ENCODE measurements around the gene DCUN1D3.
A peak's percentile ranks its signal among the peaks of the same experiment; 100 is the strongest.
"Not testable (repeated sequence)": the region's sequence is repeated elsewhere in the genome, so short reads cannot be mapped to it uniquely, and the experiment has no call there.

Gene DCUN1D3

DNA sequence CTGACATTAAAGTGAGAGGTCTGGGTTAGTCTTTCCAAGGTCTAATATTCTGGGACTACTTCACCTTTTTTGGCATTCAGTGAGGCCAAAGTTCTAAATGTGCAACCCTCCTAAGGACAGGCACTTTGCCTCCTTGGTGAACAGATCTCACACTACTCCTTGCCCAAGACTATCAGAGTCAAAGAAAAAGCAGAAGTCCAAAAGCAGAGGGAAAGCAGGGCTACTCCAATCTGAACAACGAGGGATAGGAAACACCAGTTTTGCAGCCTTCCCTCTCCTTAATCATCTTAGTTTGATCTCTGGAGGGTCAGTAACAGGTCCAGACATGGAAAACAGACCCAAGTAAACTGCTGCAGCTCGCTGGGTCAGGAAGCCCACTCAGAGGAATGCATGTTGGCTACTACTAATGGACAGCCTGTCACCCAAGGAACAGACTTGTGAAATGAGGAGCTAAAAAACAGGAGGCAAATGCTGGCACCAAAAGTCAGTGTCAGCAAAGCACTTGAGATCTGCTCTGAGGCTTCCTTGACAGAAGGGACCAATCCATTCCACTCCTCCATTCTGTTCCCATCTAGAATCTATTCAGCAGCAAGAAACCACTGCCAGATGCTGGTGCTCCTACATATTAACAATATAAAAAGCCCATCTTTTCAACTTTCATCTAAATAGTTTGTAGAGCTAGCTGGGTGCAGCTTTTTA lies 29.9 kb downstream of the DCUN1D3 start:
- DNase-seq, result peak; percentile 58
- in situ Hi-C loops (cut with MboI; ENCODE audit: low pct_unique_long_range_greater_than_20kb, low sequenced_read_pairs), result no loop called here

DNA sequence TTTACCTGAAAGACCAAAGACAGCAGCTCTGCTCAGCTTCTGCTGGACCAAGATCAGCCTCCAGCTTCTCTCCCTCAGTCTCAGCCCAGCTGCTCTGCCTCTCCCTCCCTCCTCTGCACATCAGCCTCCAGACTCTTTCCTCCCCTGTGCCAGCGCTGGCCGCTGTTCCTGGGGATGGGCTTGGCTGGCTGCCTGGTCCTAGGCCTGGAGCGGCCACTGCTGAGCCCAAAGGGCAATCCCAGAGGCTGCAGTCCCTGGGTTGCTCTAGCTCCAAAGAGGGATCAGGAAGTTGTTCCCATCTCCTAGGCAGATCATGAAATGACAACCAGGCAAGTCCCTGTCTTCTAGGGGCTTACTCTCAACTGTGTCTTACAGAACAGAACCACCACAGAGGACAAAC lies 31.3 kb downstream of the DCUN1D3 start:
- DNase-seq, result no peak
- in situ Hi-C loops (cut with MboI; ENCODE audit: low pct_unique_long_range_greater_than_20kb, low sequenced_read_pairs), result no loop called here

DNA sequence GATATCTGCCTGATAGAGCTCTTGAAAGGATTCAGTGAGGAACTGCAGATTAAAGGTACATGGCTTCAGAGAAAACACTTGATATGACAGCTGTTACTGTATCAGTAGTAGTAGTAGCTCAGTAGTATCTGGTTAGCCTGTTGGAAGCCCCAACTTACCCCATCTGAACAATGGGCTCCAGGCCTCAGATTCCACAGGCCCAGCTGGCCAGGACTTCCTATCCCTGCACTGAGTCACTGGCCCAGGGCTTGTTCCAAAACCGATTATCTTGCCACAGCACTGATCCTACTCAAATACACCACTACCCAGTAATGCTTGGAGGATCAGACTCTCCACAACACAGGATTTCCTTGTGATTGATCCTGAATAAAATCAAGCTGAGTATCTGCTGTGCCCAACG lies 32.6 kb downstream of the DCUN1D3 start:
- DNase-seq, result no peak
- in situ Hi-C loops (cut with MboI; ENCODE audit: low pct_unique_long_range_greater_than_20kb, low sequenced_read_pairs), result no loop called here

GRCh38 chr16:20866801-20867200 lies 33.4 kb downstream of the DCUN1D3 start:
- in situ Hi-C loops (cut with MboI; ENCODE audit: low pct_unique_long_range_greater_than_20kb, low sequenced_read_pairs), result no loop called here
- no peak for DNase-seq

DNA sequence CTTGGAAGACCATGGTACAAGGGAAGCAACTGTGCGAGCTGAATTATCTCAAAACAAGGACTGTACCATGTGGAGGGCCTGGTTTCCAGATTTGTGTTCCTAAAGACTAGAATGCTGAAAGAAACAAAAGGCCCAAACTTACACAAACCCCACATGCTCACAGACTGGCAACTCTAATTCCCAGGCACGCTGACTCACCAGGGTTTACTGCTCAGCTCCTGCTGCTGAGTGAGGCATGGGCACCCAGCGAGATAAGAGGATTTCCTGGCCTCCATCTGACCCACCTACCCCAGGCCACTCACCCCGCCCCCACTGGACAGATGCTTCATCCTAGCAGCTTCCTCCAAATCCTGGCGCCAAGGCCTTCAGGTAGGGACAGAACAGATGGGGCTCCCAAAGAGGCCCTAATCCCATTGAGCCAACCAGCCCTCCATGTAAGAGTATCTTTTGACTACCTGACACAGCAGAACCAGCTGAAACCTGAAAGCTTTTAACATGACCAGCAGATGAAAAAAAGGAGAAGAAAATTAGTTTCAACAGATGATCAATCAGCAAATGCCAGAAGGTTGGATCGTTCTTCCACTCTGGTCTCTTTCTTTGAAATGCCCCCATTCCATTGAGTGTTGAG lies 33.9 kb downstream of the DCUN1D3 start:
- in situ Hi-C loops (cut with MboI; ENCODE audit: low pct_unique_long_range_greater_than_20kb, low sequenced_read_pairs), result no loop called here
- DNase-seq, result peak; percentile 69

GRCh38 chr16:20865420-20866131 lies 34.6 kb downstream of the DCUN1D3 start:
- DNase-seq, result no peak
- in situ Hi-C loops (cut with MboI; ENCODE audit: low pct_unique_long_range_greater_than_20kb, low sequenced_read_pairs), result no loop called here

DNA sequence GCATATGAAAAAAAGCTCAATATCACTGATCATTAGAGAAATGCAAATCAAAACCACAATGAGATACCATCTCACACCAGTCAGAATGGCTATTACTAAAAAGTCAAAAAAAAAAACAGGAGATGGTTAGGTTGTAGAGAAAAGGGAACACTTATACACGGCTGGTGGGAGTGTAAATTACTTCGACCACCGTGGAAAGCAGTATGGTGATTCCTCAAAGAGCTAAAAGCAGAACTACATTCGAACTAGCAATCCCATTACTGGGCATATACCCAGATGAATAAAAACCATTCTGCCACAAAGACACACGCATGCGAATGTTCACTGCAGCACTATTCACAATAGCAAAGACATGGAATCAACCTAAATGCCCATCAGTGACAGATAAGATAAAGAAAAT lies 35.8 kb downstream of the DCUN1D3 start:
- peak; percentile 65 for DNase-seq
- in situ Hi-C loops (cut with MboI; ENCODE audit: low pct_unique_long_range_greater_than_20kb, low sequenced_read_pairs), result not testable (repeated sequence)

- DNase-seq, result no peak
- in situ Hi-C loops (cut with MboI; ENCODE audit: low pct_unique_long_range_greater_than_20kb, low sequenced_read_pairs), result no loop called here
Observed at GRCh38 chr16:20862162-20862960, 37.8 kb downstream of the DCUN1D3 start.

GRCh38 chr16:20860995-20861394 lies 39.2 kb downstream of the DCUN1D3 start:
- DNase-seq; in situ Hi-C loops (cut with MboI; ENCODE audit: low pct_unique_long_range_greater_than_20kb, low sequenced_read_pairs): not testable (repeated sequence)

- DNase-seq, result no peak
- in situ Hi-C loops (cut with MboI; ENCODE audit: low pct_unique_long_range_greater_than_20kb, low sequenced_read_pairs), result no loop called here
Observed at GRCh38 chr16:20860361-20860760, 39.8 kb downstream of the DCUN1D3 start.

- no peak for DNase-seq
- in situ Hi-C loops (cut with MboI; ENCODE audit: low pct_unique_long_range_greater_than_20kb, low sequenced_read_pairs), result loop anchor here (10.0 kb wide), 1 partner anchor 225 kb away; no protein-coding TSS in a partner anchor
Observed at GRCh38 chr16:20859699-20860098, 40.5 kb downstream of the DCUN1D3 start.

DNA sequence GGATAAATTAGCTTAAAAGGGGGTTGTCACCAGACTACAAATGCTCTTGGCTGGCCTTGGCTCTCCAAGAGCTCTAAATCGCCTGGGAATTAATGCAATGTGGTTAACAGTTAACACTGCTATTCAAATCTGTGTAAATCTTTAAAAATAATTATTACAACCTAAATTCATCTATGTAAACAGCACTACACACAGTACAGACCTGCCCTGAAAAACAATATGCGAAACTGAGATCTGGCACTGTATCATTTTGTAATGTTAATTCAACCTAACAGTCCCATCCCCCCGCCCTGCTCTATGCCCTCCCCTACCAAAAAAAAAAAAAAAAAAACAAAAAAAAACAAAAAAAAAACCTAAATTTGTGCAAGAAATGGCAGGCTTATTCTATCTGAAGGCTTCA lies 40.9 kb downstream of the DCUN1D3 start:
- no peak for DNase-seq
- in situ Hi-C loops (cut with MboI; ENCODE audit: low pct_unique_long_range_greater_than_20kb, low sequenced_read_pairs), result loop anchor here (10.0 kb wide), 1 partner anchor 226 kb away; no protein-coding TSS in a partner anchor

DNA sequence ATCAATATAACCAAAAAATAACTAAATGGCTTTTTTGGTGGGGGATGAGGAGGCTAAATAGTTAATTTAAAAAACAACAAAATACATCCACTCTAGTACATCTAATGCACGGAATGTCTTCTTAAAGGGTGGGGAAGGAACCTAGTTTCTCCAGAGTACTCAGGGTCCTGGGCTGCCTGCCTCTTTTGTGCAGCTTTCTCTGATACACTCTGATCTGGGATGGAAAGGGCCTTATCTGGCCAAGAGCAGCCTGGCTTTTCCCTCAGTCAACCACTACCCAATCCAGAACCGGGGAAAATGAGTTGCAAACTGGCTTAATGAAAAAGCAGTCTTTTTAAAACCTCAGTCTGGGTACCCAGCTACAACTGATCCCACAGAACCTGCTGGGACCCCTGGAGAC lies 42.9 kb downstream of the DCUN1D3 start:
- in situ Hi-C loops (cut with MboI; ENCODE audit: low pct_unique_long_range_greater_than_20kb, low sequenced_read_pairs), result loop anchor here (10.0 kb wide), 1 partner anchor 228 kb away; no protein-coding TSS in a partner anchor
- no peak for DNase-seq

DNA sequence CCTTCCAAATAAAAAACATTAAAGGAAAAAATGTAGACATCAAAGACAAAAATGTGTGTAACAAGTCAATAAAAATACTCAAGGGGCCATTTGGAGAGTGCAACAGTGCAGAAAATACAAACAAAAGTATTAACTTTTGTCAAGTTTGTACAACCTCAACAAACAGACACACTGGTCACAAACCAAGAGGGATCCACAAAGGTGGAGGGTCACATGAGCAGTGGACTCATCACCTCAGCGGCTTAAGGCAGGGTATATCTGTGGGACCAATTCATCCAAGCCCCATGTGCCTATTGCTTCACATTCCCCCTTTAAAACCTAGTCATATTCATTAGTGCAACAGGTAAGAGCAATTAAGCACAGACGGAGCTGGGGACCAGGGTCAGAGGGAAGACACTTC lies 45.2 kb downstream of the DCUN1D3 start:
- in situ Hi-C loops (cut with MboI; ENCODE audit: low pct_unique_long_range_greater_than_20kb, low sequenced_read_pairs), result loop anchor here (10.0 kb wide), 1 partner anchor 230 kb away; no protein-coding TSS in a partner anchor
- no peak for DNase-seq

- in situ Hi-C loops (cut with MboI; ENCODE audit: low pct_unique_long_range_greater_than_20kb, low sequenced_read_pairs), result loop anchor here (10.0 kb wide), 1 partner anchor 231 kb away; no protein-coding TSS in a partner anchor
- no peak for DNase-seq
Observed at GRCh38 chr16:20853981-20854620, 46.1 kb downstream of the DCUN1D3 start.

DNA sequence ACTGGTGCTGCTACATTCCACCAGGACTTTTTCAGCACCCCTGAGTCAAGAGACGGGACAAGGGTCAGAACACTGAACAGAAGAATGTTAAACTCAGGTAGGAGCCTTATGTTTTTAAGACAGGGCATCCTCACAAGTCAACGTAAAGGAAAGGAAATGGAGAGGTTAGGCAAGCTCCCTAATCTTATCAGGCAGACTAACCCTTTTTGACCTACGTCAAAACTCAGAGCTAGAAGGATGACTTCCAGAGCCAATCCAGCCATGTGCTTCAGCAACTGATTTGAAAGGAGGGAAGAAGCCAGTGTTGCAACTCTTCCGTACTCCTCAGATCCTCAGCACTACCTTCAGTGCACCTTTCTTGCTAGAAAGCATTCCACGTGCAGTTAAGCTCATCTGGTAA lies 47.0 kb downstream of the DCUN1D3 start:
- in situ Hi-C loops (cut with MboI; ENCODE audit: low pct_unique_long_range_greater_than_20kb, low sequenced_read_pairs), result loop anchor here (10.0 kb wide), 1 partner anchor 232 kb away; no protein-coding TSS in a partner anchor

DNA sequence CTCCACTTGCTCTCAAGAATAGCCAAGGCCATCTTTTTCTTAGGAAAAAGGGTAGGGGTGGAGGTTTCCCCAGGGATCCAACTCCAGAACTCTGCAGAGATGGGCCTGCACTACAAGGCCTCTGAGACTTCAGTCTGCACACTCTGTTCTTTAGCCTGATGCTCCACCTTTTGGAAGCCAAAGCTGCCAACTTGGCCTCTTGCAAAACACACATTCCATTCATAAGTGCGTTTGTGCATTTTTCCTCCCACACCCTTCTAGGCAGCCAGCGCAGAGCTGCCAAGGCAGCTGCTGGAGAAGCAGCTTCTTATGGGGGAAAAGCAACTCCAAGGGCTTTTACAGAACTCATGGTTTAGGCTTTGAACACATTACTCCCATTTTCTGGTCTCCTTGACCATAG lies 48.6 kb downstream of the DCUN1D3 start:
- no peak for DNase-seq
- in situ Hi-C loops (cut with MboI; ENCODE audit: low pct_unique_long_range_greater_than_20kb, low sequenced_read_pairs), result loop anchor here (10.0 kb wide), 1 partner anchor 233 kb away; no protein-coding TSS in a partner anchor

More for the DNA sequence above, 47.0 kb downstream of the DCUN1D3 start:
- no peak for DNase-seq

GRCh38 chr16:20850981-20851380 lies 49.2 kb downstream of the DCUN1D3 start:
- no peak for DNase-seq
- in situ Hi-C loops (cut with MboI; ENCODE audit: low pct_unique_long_range_greater_than_20kb, low sequenced_read_pairs), result loop anchor here (10.0 kb wide), 1 partner anchor 234 kb away; no protein-coding TSS in a partner anchor

All from KBM-7 (cell line).